ENCODE data around the gene PLCB3. TPM values are rescaled to one million over a fixed set of nuclear protein-coding genes. Genes with fewer than 3 reads are reported as not detected.

Gene PLCB3
- total RNA-seq, 2 experiments from 2014 or later, result 4.4 to 4.7 TPM

DNA sequence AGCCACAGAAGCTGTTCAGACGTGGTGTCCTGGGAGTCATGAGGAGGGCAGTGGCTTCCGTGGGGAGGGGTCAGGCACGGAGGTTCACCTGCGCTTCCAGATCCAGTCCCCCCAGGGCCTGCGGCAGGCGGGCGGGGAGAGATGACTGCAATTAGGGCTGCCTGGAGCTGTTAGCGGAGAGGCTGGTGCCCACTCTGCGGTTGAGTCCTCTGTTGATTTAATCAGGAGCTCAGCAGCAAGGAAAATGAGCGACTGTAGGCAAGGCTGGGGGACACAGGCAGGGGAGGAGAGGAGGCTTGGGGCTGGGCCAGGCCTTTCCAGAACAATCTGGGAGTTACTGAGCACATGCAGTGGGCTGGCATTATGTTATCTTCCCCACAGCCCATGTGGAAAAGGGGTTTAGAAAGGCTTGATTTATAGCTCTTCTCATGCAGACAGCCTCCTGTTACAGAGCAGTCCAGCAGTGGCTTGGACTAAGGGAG is 13.1 kb downstream of the PLCB3 start:
- CTCF ChIA-PET, result interaction anchor here (1.6 kb wide), 1 partner anchor 12 kb away, joined by 4 read pairs; no protein-coding TSS in a partner anchor
- intact Hi-C loops (cut with micrococcal nuclease), result no loop called here
- H3K9me3 Mint-ChIP-seq, result no peaks in the 10 kb centered on the region
- H3K4me1 Mint-ChIP-seq (ENCODE audit: low read depth), result peaks cover 14% of the 10 kb centered on the region
- H3K36me3 Mint-ChIP-seq (ENCODE audit: low read depth), result peaks cover under 1% of the 10 kb centered on the region
- no peak for DNase-seq
- no peak overlapping the region for H3K27ac Mint-ChIP-seq
- H3K4me3 Mint-ChIP-seq, result no peak overlapping the region
- H3K27me3 Mint-ChIP-seq (ENCODE audit: low read depth), result no peaks in the 10 kb centered on the region

DNA sequence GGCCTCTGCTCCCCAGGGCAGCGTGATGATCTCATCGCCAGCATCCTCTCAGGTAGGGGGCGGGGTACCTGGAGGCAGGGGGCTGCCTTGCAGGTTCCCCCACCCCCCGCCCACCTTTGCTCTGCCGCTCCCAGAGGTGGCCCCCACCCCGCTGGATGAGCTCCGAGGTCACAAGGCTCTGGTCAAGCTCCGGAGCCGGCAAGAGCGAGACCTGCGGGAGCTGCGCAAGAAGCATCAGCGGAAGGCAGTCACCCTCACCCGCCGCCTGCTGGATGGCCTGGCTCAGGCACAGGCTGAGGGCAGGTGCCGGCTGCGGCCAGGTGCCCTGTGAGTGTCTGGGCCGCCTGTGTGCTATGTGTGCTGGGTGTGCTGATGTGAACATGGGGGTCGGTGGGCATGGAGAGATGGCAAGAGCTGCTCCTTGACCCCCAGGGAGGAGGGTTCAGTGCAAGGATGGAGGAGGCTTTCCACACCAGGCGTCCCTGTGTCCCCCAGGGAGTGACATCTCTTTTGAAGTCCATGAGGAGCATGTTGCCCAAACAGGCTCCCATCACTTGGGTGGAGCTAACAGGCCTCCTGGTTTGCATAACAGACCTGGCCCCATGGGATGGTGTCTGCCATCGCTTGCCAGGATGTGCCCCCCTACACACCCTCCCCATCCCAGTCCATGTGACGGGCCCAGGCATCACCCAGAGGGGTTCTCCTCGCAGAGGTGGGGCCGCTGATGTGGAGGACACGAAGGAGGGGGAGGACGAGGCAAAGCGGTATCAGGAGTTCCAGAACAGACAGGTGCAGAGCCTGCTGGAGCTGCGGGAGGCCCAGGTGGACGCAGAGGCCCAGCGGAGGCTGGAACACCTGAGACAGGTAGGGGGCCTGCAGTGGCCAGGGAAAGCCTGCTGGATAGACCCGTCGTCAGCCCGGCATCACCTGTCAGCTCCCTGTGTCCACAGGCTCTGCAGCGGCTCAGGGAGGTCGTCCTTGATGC is 14.1 kb downstream of the PLCB3 start:
- Mint-ChIP-seq H3K9me3 (no peaks in the 10 kb centered on the region), H3K27ac (no peak overlapping the region), H3K4me1 (ENCODE audit: low read depth) (peaks cover 8% of the 10 kb centered on the region), H3K36me3 (ENCODE audit: low read depth) (no peaks in the 10 kb centered on the region), H3K4me3 (no peak overlapping the region), H3K27me3 (ENCODE audit: low read depth) (no peaks in the 10 kb centered on the region)
- intact Hi-C loops (cut with micrococcal nuclease), result no loop called here
- DNase-seq, result no peak
- CTCF ChIA-PET, result no interaction called here

DNA sequence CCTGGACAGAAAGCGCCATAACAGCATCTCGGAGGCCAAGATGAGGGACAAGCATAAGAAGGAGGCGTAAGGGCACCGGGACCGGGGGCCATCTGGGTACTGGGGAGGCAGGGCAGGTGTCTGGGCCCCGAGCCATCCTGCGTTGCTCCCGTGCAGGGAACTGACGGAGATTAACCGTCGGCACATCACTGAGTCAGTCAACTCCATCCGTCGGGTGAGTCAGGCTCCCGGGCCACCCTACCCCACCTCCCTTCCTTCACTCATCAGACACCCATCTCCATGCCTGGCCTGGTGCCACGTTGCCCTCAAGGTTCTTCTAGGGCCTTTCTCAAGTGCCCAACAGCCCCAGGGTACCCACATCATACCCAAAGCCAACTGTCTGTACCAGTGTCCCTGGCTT is 15.0 kb downstream of the PLCB3 start:
- Mint-ChIP-seq H3K4me1 (ENCODE audit: low read depth) (peaks cover 8% of the 10 kb centered on the region), H3K9me3 (no peaks in the 10 kb centered on the region), H3K36me3 (ENCODE audit: low read depth) (no peaks in the 10 kb centered on the region), H3K27me3 (ENCODE audit: low read depth) (no peaks in the 10 kb centered on the region), H3K4me3 (no peak overlapping the region), H3K27ac (no peak overlapping the region)
- DNase-seq, result no peak
- intact Hi-C loops (cut with micrococcal nuclease), result no loop called here
- CTCF ChIA-PET, result no interaction called here

DNA sequence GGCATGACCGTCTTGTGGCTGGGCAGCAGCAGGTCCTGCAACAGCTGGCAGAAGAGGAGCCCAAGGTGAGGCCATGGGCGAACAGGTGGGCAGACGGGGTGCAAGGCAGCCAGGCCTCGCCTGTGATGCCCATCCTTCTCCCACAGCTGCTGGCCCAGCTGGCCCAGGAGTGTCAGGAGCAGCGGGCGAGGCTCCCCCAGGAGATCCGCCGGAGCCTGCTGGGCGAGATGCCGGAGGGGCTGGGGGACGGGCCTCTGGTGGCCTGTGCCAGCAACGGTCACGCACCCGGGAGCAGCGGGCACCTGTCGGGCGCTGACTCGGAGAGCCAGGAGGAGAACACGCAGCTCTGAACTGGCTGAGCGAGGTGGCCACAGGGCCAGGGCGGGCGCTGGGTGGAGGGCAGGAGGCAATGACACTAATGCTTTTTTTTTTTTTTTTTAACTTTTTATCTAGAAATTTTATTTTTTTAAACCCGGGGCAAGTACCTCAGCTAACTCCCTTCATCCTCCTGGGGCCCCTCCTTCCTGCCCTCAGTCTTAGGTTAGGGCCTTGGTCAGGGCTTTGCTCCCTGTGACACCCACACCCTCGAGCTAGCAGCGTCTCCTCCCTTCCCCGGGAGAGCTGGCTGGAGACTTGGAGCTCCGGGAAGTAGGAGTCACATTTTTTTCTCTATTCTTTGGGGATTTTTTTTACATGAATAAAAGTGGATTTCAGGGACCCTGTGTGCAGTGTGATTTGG is 16.0 kb downstream of the PLCB3 start:
- H3K36me3 Mint-ChIP-seq (ENCODE audit: low read depth), result no peaks in the 10 kb centered on the region
- no peaks in the 10 kb centered on the region for H3K9me3 Mint-ChIP-seq
- intact Hi-C loops (cut with micrococcal nuclease), result no loop called here
- H3K4me1 Mint-ChIP-seq (ENCODE audit: low read depth), result peaks cover 14% of the 10 kb centered on the region
- H3K4me3 Mint-ChIP-seq, result no peak overlapping the region
- no peak overlapping the region for H3K27ac Mint-ChIP-seq
- no peak for DNase-seq
- no peaks in the 10 kb centered on the region for H3K27me3 Mint-ChIP-seq (ENCODE audit: low read depth)
- CTCF ChIA-PET, result interaction anchor here (0.7 to 2.0 kb wide), 4 partner anchors 33 to 63 kb away, joined by 3 to 10 read pairs (median 6); partner anchors contain the start of gene CATSPERZ

DNA sequence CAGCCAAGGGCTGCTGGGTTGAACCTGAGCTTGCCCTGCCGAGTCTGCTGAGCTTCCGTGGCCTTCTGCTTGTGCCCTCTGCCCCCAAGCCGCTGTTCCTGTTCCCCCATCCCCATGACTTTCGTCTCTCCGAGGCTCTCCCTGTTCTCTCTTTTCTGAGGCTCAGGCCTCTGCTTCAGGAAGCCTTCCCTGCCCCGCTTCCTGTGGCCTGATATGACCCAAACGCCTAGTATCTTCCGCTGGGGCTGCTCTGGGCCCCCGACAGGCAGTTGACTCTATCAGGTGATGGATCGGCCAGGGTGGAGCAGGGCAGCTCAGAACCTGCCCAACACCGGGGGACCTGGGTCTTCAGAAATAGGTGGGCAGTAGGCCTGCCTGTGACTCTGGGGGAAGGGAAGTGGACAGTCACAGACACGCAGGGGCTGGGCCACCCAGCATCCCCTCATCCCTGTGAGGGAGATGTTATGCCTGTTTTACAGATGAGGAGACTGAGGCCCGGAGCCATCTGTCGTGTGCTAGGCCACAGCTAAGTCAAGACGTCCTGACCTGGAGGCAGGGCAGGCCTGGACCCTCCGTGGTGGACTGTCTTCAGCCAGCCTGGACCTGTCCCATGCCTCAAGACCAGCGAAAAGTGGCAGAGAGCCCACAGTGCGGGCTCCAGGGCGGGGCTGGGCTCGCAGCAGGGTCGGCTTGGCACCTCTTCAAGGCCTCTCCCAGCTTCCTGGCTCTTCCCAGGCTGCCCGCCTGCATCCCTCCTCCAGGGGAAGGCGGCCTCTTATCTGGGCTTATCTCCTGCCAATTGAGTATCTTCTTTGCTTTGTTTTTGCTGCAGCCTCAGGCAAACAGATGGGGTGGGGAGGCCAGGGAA is 16.9 kb downstream of the PLCB3 start:
- no peaks in the 10 kb centered on the region for H3K36me3 Mint-ChIP-seq (ENCODE audit: low read depth)
- H3K9me3 Mint-ChIP-seq, result no peaks in the 10 kb centered on the region
- H3K4me3 Mint-ChIP-seq, result peak overlapping the region; percentile 90
- CTCF ChIA-PET, result interaction anchor here (0.8 to 3.0 kb wide), 7 partner anchors 17 to 91 kb away, joined by 3 to 20 read pairs (median 4); partner anchors contain the start of genes CATSPERZ and PLCB3
- no peaks in the 10 kb centered on the region for H3K27me3 Mint-ChIP-seq (ENCODE audit: low read depth)
- DNase-seq, result no peak
- peaks cover 15% of the 10 kb centered on the region for H3K4me1 Mint-ChIP-seq (ENCODE audit: low read depth)
- peak overlapping the region; percentile 88 for H3K27ac Mint-ChIP-seq
- intact Hi-C loops (cut with micrococcal nuclease), result no loop called here

DNA sequence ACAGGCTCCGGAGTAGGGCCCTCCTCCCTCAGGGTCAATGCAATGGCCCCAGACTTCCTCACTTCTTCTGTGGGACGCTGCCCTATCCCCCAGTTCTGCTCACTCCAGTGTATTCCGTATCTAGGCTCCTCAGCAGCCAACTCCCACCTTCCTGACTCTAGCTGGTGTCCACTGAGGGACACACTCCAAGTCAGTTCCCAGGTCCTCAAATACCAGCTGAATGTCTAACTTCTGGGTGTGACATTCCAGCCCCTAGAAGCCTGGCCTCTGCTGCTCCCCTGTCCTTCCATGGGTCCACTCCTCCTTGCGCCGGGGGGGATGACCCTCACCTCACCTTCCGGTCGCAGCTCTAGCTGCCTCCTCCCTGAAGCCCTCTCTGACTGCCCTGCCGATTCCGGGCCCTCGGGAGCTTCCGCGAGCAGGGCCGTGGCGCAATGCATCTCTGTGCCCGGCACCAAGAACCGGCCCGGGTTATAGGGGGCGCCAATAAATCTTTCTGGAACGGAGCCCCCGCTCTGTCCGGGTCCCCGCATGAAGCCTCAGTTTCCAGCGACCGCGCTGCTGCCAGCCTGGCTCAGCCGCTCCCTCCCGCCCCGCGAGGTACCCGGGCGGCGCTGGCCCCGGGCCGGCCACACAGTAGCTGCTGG is 17.7 kb downstream of the PLCB3 start:
- H3K27ac Mint-ChIP-seq, result peak overlapping the region; percentile 88
- H3K4me1 Mint-ChIP-seq (ENCODE audit: low read depth), result peaks cover 15% of the 10 kb centered on the region
- H3K9me3 Mint-ChIP-seq, result no peaks in the 10 kb centered on the region
- peak; percentile 61 for DNase-seq
- H3K27me3 Mint-ChIP-seq (ENCODE audit: low read depth), result no peaks in the 10 kb centered on the region
- H3K4me3 Mint-ChIP-seq, result peak overlapping the region; percentile 90
- intact Hi-C loops (cut with micrococcal nuclease), result loop anchor here (1.0 kb wide), 2 partner anchors 18 to 23 kb away; partner anchors contain the start of genes PLCB3 and PPP1R14B
- H3K36me3 Mint-ChIP-seq (ENCODE audit: low read depth), result no peaks in the 10 kb centered on the region
- CTCF ChIA-PET, result interaction anchor here (0.8 to 3.0 kb wide), 6 partner anchors 18 to 90 kb away, joined by 3 to 20 read pairs (median 6); partner anchors contain the start of genes CATSPERZ and PLCB3

DNA sequence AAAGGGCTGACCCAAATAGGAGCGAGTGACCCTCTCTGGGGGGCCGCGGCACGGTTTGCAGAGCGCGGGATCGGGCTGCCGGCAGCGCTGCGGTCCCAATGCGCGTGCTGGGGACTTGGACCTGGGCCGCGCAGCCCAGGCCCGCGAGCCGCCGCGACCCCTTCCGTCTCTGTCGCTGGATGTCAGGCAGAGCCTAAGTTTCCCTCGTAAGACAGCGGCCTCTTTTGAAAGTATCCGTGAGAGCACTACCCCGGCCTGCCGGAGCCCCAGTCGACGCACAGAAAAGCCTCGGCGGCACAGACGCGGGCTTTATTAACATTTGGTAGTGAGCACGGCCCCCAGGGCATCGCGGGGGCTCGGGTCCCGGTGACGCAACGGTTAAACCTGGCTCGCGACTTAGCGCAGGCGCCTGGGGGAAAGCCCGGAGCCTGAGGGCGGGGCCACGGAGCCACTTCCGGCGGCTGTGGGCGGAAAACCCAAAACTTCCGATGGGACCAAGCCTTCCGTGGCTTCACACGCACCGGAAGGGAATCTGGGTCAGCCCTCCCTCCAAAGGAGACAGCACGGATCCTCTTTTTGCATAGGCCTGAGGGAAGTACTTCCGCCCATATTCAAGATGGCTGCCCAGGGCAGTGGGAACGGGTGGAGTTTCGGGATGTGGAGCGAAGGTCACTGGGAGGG is 18.4 kb downstream of the PLCB3 start:
- CTCF ChIA-PET, result interaction anchor here (0.8 to 3.5 kb wide), 6 partner anchors 19 to 90 kb away, joined by 3 to 56 read pairs (median 5); partner anchors contain the start of genes CATSPERZ and PLCB3
- intact Hi-C loops (cut with micrococcal nuclease), result loop anchor here (1.0 to 2.0 kb wide), 11 partner anchors 16 to 84 kb away; partner anchors contain the start of genes CCDC88B, DNAJC4, ESRRA and FKBP2
- peak; percentile 98 for DNase-seq
- H3K36me3 Mint-ChIP-seq (ENCODE audit: low read depth), result no peaks in the 10 kb centered on the region
- H3K4me3 Mint-ChIP-seq, result peak overlapping the region; percentile 90
- H3K9me3 Mint-ChIP-seq, result no peaks in the 10 kb centered on the region
- H3K4me1 Mint-ChIP-seq (ENCODE audit: low read depth), result peaks cover 15% of the 10 kb centered on the region
- no peaks in the 10 kb centered on the region for H3K27me3 Mint-ChIP-seq (ENCODE audit: low read depth)
- peak overlapping the region; percentile 88 for H3K27ac Mint-ChIP-seq

DNA sequence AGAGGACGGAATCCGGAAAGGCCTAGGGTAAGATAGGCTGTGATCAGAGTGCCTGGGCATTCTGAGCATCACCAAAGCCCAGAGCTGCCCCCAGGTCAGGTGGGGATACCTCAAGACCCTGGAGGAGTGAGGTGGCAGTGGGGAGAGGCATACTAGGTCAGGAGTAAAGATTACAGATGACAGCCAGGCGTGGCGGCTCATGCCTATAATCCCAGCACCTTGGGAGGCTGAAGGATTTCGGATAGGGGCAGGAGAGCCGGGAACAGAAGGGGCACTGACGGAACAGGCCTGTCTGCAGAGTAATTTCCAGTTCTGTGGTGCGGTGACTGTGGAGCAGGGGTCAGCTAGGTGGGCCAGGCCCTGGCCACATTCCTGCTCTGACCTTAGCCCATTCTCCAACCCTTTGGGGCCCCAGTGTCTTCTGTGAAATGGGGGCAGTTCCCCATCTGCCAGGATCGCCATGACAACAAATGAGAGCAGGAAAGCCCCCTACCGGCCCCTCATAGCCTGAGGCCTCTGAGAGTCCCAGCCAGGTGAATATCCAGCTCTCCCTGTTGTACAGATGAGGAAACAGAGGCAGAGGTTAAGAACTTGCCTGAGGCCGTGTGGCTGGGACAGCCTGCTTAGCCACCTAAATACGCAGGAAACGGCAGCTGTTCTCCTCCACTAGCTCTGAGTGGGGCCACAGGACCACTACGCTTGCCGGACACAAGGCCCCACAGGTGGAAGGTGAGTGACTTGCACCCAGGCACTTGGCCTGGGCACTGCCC is 23.9 kb downstream of the PLCB3 start:
- H3K4me1 Mint-ChIP-seq (ENCODE audit: low read depth), result peaks cover 7% of the 10 kb centered on the region
- CTCF ChIA-PET, result interaction anchor here (0.7 to 2.7 kb wide), 4 partner anchors 12 to 29 kb away, joined by 3 to 8 read pairs (median 4); no protein-coding TSS in a partner anchor
- no peak overlapping the region for H3K4me3 Mint-ChIP-seq
- no peaks in the 10 kb centered on the region for H3K27me3 Mint-ChIP-seq (ENCODE audit: low read depth)
- no peak for DNase-seq
- H3K36me3 Mint-ChIP-seq (ENCODE audit: low read depth), result peaks cover 6% of the 10 kb centered on the region
- intact Hi-C loops (cut with micrococcal nuclease), result no loop called here
- no peaks in the 10 kb centered on the region for H3K9me3 Mint-ChIP-seq
- no peak overlapping the region for H3K27ac Mint-ChIP-seq

DNA sequence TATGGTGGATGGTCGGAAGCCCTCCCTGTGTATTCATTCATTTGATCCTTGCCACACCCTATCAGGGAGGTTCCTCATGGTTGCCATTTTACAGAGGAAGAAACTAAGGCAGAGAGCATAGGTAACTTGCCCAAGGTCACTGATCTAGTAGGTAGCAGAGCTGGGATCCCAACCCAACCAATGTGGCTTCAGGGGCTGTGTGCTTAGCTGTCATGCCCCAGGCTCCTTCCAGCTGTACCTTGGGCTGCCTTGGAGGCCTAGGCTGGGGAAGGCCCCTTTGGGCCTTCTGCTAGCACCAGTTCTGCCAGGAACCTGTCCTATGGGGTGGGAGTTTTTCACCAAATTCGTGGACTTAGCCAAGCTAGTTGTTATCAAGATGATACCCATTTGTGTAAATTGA is 24.5 kb downstream of the PLCB3 start:
- H3K36me3 Mint-ChIP-seq (ENCODE audit: low read depth), result peaks cover 6% of the 10 kb centered on the region

More for the DNA sequence above, 24.5 kb downstream of the PLCB3 start:
- Mint-ChIP-seq H3K4me1 (ENCODE audit: low read depth) (peaks cover 7% of the 10 kb centered on the region), H3K27ac (no peak overlapping the region), H3K27me3 (ENCODE audit: low read depth) (no peaks in the 10 kb centered on the region), H3K4me3 (no peak overlapping the region), H3K9me3 (no peaks in the 10 kb centered on the region)
- intact Hi-C loops (cut with micrococcal nuclease), result no loop called here
- CTCF ChIA-PET, result interaction anchor here (0.9 to 2.7 kb wide), 3 partner anchors 25 to 28 kb away, joined by 3 to 8 read pairs (median 4); no protein-coding TSS in a partner anchor
- DNase-seq, result no peak
